ENCODE measurements around the gene TUBD1. TPM values are rescaled to one million over a fixed set of nuclear protein-coding genes. Genes with fewer than 3 reads are reported as not detected.

The TUBD1 gene
- total and polyA plus RNA-seq, 2 donors (not counting 1 experiment from before 2014, with no cell fraction given) = 5.7 to 20.0 TPM

DNA sequence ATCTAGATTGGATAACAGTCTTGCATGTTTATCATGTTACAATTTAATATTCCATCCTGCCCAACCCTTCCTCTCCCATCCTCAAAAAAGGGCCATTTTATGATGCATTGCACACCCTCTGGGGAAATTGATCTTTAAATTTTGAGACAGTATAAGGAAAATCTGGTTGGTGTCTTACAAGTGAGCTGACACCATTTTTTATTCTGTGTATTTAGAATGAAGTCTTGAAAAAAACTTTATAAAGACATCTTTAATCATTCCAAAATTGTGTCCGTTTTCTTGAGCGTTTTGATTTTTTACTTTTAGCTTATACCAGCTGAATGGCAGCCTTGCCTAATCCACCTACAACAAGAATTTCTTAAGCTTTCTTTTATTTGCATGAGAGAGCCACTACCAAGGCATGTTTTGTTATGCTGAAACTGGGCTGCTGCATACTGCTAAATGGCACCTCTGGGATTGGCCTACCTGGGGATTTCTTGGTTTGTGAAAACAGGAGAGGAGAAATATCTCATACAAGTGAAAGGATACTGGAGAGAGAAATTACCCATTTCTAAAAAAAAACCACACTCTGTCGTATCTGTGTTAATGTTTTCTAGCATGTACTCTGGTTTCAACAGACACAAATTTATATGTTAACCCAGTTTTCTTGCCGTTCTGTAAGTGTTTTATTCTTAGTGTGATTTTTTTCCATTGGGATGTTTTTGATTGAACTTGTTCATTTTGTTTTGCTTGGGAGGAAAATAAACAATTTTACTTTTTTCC is 52.2 kb downstream of the TUBD1 start:
- peaks cover 37 to 47% of the 10 kb centered on the region in 2 donors for H3K4me1 ChIP-seq (ENCODE audit: control insufficient read depth in 2 of 2, insufficient read depth in 2 of 2, low read length in 2 of 2)
- Mint-ChIP-seq H3K27me3 (no peaks in the 10 kb centered on the region), H3K4me1 (peaks cover 71% of the 10 kb centered on the region), H3K4me3 (peak overlapping the region; percentile 92), H3K9me3 (ENCODE audit: insufficient read depth) (no peaks in the 10 kb centered on the region), H3K27ac (peak overlapping the region; percentile 97)
- H3K9me3 ChIP-seq (ENCODE audit: control extremely low read depth in 1 of 3, control insufficient read depth in 2 of 3, insufficient read depth in 1 of 3, low read length in 2 of 3) = no peaks in the 10 kb centered on the region
- peak overlapping the region in 1 of 5 experiments; percentile 5 for H3K4me3 ChIP-seq (ENCODE audit: control extremely low read depth in 1 of 5, extremely low read depth in 1 of 5, insufficient read depth in 1 of 5, low read depth in 2 of 5, low read length in 4 of 5)
- peak overlapping the region; percentile 47 for H3K9ac ChIP-seq (ENCODE audit: low read length)
- peak overlapping the region; percentile 26 to 90 for H3K27ac ChIP-seq (ENCODE audit: low read length in 2 of 2)
- no peak for DNase-seq
- no peaks in the 10 kb centered on the region for H3K27me3 ChIP-seq (replicated peaks in 1 of 4; ENCODE audit: control extremely low read depth in 1 of 4, control insufficient read depth in 3 of 4, insufficient read depth in 4 of 4, low read length in 3 of 4)
- no peaks in the 10 kb centered on the region for H4K20me1 ChIP-seq (ENCODE audit: control insufficient read depth, insufficient read depth, low read length, poor library complexity, severe bottlenecking)
- H3K79me2 ChIP-seq (ENCODE audit: control insufficient read depth, insufficient read depth, low read length) = peaks cover 41% of the 10 kb centered on the region
- no peak overlapping the region for H2AFZ ChIP-seq (ENCODE audit: insufficient read depth, low read depth, low read length, poor library complexity, severe bottlenecking)
- H3K4me2 ChIP-seq (replicated peaks; ENCODE audit: low read depth, low read length, poor library complexity, severe bottlenecking) = peak overlapping the region; percentile 53
- no peak for ATAC-seq (ENCODE audit: low read depth)
- H3K36me3 ChIP-seq (replicated peaks in 1 of 2; ENCODE audit: control extremely low read depth in 1 of 2, control insufficient read depth in 1 of 2, extremely low read depth in 1 of 2, insufficient read depth in 2 of 2, low read length in 1 of 2) = no peaks in the 10 kb centered on the region
- TF ChIP-seq, protein P1, sequence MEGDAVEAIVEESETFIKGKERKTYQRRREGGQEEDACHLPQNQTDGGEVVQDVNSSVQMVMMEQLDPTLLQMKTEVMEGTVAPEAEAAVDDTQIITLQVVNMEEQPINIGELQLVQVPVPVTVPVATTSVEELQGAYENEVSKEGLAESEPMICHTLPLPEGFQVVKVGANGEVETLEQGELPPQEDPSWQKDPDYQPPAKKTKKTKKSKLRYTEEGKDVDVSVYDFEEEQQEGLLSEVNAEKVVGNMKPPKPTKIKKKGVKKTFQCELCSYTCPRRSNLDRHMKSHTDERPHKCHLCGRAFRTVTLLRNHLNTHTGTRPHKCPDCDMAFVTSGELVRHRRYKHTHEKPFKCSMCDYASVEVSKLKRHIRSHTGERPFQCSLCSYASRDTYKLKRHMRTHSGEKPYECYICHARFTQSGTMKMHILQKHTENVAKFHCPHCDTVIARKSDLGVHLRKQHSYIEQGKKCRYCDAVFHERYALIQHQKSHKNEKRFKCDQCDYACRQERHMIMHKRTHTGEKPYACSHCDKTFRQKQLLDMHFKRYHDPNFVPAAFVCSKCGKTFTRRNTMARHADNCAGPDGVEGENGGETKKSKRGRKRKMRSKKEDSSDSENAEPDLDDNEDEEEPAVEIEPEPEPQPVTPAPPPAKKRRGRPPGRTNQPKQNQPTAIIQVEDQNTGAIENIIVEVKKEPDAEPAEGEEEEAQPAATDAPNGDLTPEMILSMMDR (IDR thresholded peaks at IDR 0.05) = no peak
- no peak for TF ChIP-seq EZH2 (IDR thresholded peaks at IDR 0.05; ENCODE audit: borderline replicate concordance, insufficient read depth, low read depth, low read length, poor library complexity, severe bottlenecking)
- intact Hi-C loops (cut with micrococcal nuclease) = loop anchor here (10.0 kb wide), 1 partner anchor 216 kb away; no protein-coding TSS in a partner anchor
- CTCF ChIA-PET = interaction anchor here (0.8 to 8.9 kb wide), 5 partner anchors 11 to 90 kb away, joined by 3 to 230 read pairs (median 5); no protein-coding TSS in a partner anchor
- POLR2A ChIA-PET = interaction anchor here (0.6 to 1.0 kb wide), 3 partner anchors 11 to 47 kb away, joined by 3 to 4 read pairs (median 4); no protein-coding TSS in a partner anchor
- 83% methylated on average over 1 of the region's 4 CpGs for WGBS (ENCODE audit: insufficient coverage)
